Vagina (tissue), 2 donors: ENCODE data around the gene ETV4. TPM values are rescaled to one million over a fixed set of nuclear protein-coding genes. Genes with fewer than 3 reads are reported as not detected.

Experiments
- DNase-seq, 2 donors: peaks; one replicate each; pipeline ENCODE4 v3.0.0-alpha.2; 2017; ENCODE audit errors: extremely low spot score in 2 of 2
- H3K27ac ChIP-seq: fragments of 200-600 bp; sonication (generic); one replicate; pipeline ENCODE4 v1.5.1; 2019
- H3K27me3 ChIP-seq: fragments of 200-600 bp; sonication (generic); one replicate; pipeline ENCODE4 v1.5.1; 2019
- H3K36me3 ChIP-seq, 2 donors: fragments of 200-600 bp; sonication (generic); one replicate each; pipeline ENCODE4 v1.5.1; 2017 to 2019
- H3K4me1 ChIP-seq: fragments of 200-600 bp; sonication (generic); one replicate; pipeline ENCODE4 v1.5.1; 2019
- H3K4me3 ChIP-seq, 2 donors: fragments of 200-600 bp; sonication (generic); 1 replicate in 1 of 2; 2 replicates in 1 of 2; pipeline ENCODE4 v1.5.1; 2016 to 2019
- H3K9me3 ChIP-seq: fragments of 200-600 bp; sonication (generic); one replicate; pipeline ENCODE4 v1.5.1; 2019
- POLR2A ChIP-seq, 2 donors: fragments of 450-650 bp; IDR thresholded peaks; one replicate each; pipeline ENCODE4 v1.6.1; 2017; ENCODE audit warnings: antibody characterized with exemption in 2 of 2, mild to moderate bottlenecking in 2 of 2, moderate library complexity in 2 of 2
- POLR2AphosphoS5 ChIP-seq, 2 donors: sonication (generic); formaldehyde crosslinking; IDR thresholded peaks; one replicate each; pipeline ENCODE4 v1.9.0; 2017; ENCODE audit warnings: antibody characterized with exemption in 2 of 2, mild to moderate bottlenecking in 2 of 2, low read depth in 1 of 2; ENCODE audit not compliant: insufficient read depth in 1 of 2
- intact Hi-C: fragments of 100-400 bp; cut with DNase I; formaldehyde crosslinking; loops from one replicate; pipeline ENCODE4 v1.15.1; 2023
- total RNA-seq: library from RNA; depleted of rRNA; stranded (reverse); fragments of >200 nt; gene quantifications from one replicate; pipeline ENCODE4 v1.2.3, GENCODE V29; 2016
- TF ChIP-seq, protein P1 (sequence below), 3 experiments: fragments of 450-650 bp in 2 of 3; fragments of 200-600 bp in 1 of 3; sonication (generic) in 1 of 3; IDR thresholded peaks; one replicate each; pipeline ENCODE4 v1.5.1; 2017 to 2019; ENCODE audit warnings: antibody characterized with exemption in 3 of 3, mild to moderate bottlenecking in 2 of 3, moderate library complexity in 2 of 3

ETV4 gene
- total RNA-seq, 1 donor from 2014 or later, result 5.4 TPM

DNA sequence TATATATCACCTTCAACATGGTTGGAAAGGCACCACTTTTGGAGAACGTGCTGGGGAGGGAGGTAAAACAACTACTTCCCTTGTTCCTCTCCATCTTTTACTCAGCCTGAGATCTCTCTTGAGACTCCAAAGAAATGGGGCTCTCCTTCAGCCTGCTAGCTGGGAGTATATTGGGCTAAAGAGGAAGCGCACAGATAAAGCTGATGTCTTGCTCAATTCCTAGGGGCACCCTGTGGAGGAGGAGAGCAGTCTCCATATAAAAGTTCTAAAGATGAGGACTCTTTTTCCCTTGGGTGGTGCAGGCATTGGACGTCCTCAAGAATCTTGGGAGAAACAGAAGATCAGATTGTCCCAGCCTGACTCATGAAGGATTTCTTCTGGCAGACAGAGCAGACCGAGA lies 4.6 kb upstream of the ETV4 start:
- Histone ChIP-seq H3K9me3 (no peaks in the 10 kb centered on the region), H3K4me1 (peaks cover 16% of the 10 kb centered on the region), H3K36me3 (no peaks in the 10 kb centered on the region), H3K27me3 (no peaks in the 10 kb centered on the region), H3K27ac (no peak overlapping the region), H3K4me3 (no peak overlapping the region)
- DNase-seq, result no peak
- intact Hi-C loops, result no loop called here
- TF ChIP-seq, protein P1, sequence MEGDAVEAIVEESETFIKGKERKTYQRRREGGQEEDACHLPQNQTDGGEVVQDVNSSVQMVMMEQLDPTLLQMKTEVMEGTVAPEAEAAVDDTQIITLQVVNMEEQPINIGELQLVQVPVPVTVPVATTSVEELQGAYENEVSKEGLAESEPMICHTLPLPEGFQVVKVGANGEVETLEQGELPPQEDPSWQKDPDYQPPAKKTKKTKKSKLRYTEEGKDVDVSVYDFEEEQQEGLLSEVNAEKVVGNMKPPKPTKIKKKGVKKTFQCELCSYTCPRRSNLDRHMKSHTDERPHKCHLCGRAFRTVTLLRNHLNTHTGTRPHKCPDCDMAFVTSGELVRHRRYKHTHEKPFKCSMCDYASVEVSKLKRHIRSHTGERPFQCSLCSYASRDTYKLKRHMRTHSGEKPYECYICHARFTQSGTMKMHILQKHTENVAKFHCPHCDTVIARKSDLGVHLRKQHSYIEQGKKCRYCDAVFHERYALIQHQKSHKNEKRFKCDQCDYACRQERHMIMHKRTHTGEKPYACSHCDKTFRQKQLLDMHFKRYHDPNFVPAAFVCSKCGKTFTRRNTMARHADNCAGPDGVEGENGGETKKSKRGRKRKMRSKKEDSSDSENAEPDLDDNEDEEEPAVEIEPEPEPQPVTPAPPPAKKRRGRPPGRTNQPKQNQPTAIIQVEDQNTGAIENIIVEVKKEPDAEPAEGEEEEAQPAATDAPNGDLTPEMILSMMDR (IDR thresholded peaks at IDR 0.05), result no peak
- TF ChIP-seq POLR2A (IDR thresholded peaks at IDR 0.05) (no peak), POLR2AphosphoS5 (IDR thresholded peaks at IDR 0.05; ENCODE audit: insufficient read depth in 1 of 2, low read depth in 1 of 2) (no peak)

DNA sequence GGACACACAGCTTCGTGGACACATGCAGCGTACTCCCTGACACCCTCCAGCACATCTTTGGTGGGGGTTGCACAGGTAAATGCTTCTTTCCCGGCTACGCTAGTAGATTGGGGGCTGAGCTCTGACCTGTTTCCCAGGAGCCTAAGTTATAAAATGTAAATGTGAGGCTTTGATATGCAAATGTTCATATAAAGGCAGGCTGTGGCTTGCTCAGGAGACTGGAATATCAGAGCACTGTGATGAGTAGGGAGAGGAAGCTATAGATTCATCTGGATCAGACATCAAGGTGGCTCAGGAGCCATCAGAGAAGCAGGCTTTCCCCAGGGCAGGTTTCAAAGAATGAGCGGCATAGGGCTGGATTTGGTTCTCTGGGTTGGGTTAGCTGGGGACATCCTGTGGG lies 3.4 kb upstream of the ETV4 start:
- Histone ChIP-seq H3K4me3 (no peak overlapping the region), H3K27me3 (no peaks in the 10 kb centered on the region), H3K9me3 (no peaks in the 10 kb centered on the region), H3K4me1 (peaks cover 27% of the 10 kb centered on the region), H3K36me3 (no peaks in the 10 kb centered on the region), H3K27ac (no peak overlapping the region)
- no peak for TF ChIP-seq POLR2AphosphoS5 (IDR thresholded peaks at IDR 0.05; ENCODE audit: insufficient read depth in 1 of 2, low read depth in 1 of 2)
- TF ChIP-seq POLR2A (IDR thresholded peaks at IDR 0.05), result no peak
- TF ChIP-seq, protein P1 (IDR thresholded peaks at IDR 0.05), result no peak
- intact Hi-C loops, result no loop called here
- DNase-seq, result no peak

DNA sequence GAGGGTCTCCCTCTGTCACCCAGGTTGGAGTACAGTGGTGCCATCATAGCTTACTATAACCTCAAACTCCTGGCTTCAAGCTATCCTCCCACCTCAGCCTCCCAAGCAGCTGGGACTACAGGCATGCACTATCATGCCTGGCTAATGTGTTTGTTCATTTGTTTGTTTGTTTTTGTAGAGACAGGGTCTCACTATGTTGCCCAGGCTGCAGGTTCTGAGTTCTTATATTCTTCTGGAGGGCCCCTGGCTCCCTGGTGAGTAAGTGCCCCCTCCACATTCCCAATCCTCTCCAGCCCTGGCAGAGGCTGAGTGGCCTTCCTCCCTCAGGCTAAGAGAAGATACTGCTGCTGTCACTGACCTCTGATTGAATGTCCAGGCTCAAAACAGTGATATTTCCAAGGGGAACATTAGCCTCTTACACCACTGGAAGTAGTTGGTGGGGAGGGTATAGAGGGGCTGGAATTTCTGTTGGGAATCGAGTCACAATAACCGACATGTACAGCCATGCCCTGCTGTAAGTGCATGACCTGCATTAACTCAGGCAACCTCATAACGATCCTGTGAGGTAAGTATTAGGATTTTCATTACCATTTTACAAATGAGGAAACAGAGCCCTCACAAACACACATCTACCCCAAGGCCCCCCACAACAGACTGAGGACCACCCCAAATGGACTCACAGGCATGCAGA lies 2.7 kb upstream of the ETV4 start:
- intact Hi-C loops, result no loop called here
- Histone ChIP-seq H3K27ac (no peak overlapping the region), H3K4me3 (no peak overlapping the region), H3K4me1 (peaks cover 32% of the 10 kb centered on the region), H3K36me3 (no peaks in the 10 kb centered on the region), H3K27me3 (no peaks in the 10 kb centered on the region), H3K9me3 (no peaks in the 10 kb centered on the region)
- no peak for TF ChIP-seq POLR2AphosphoS5 (IDR thresholded peaks at IDR 0.05; ENCODE audit: insufficient read depth in 1 of 2, low read depth in 1 of 2)
- no peak for TF ChIP-seq POLR2A (IDR thresholded peaks at IDR 0.05)
- TF ChIP-seq, protein P1 (IDR thresholded peaks at IDR 0.05), result no peak
- DNase-seq, result no peak

DNA sequence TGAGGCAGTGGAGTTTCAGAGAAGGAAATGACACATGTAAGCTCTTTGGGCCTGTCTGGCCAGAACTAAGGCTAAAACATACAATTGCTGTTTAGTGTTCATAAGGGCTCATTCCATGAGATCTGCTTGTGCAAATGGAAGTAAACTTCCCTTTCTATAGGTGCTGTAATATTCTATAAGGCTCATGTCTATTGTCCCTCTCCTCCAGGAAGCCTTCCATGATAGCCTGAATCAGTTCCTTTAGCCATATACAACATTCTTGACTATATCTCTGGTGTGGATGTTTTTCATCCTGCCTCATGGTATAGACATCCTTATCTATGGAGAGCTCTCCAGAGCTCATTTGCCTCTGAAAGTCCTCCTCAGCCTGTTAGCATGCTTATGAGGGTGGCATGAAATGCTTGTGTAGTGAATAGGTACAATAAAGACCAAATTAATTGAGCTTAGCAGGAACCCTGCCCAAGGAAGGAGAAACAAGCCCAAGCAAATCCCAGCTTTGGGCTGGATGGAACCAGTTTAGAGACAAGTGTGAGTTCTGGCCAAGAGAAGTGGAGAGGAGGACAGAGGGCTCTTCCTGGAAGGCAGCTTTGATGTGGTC lies 1.6 kb upstream of the ETV4 start:
- DNase-seq, result no peak
- Histone ChIP-seq H3K4me1 (peaks cover 32% of the 10 kb centered on the region), H3K27ac (no peak overlapping the region), H3K9me3 (no peaks in the 10 kb centered on the region), H3K36me3 (no peaks in the 10 kb centered on the region), H3K4me3 (no peak overlapping the region), H3K27me3 (no peaks in the 10 kb centered on the region)
- TF ChIP-seq POLR2AphosphoS5 (IDR thresholded peaks at IDR 0.05; ENCODE audit: insufficient read depth in 1 of 2, low read depth in 1 of 2) (no peak), POLR2A (IDR thresholded peaks at IDR 0.05) (no peak)
- TF ChIP-seq, protein P1 (IDR thresholded peaks at IDR 0.05), result no peak
- intact Hi-C loops, result no loop called here

DNA sequence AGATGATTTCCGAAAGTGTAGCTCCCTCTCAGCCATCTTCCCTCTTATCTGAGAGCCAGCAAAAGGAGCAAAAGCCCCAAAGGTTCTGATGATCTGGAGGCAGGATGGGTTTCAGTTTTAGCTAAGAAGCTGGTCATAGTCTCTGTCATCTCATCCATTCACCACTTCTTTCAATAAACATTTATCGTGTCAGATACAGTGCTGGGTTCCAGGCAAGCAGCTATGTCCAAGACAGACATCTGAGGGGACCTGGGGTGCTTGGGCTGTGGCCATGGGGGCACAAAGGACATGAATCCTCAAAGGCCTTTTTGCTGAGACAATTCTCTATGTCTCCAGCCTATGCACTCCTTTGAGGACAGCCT lies 1.0 kb upstream of the ETV4 start:
- DNase-seq, result no peak
- Histone ChIP-seq H3K36me3 (no peaks in the 10 kb centered on the region), H3K27me3 (no peaks in the 10 kb centered on the region), H3K27ac (no peak overlapping the region), H3K4me1 (peaks cover 32% of the 10 kb centered on the region), H3K9me3 (no peaks in the 10 kb centered on the region), H3K4me3 (no peak overlapping the region)
- TF ChIP-seq POLR2A (IDR thresholded peaks at IDR 0.05), result no peak
- TF ChIP-seq, protein P1 (IDR thresholded peaks at IDR 0.05), result no peak
- TF ChIP-seq POLR2AphosphoS5 (IDR thresholded peaks at IDR 0.05; ENCODE audit: insufficient read depth in 1 of 2, low read depth in 1 of 2), result no peak
- intact Hi-C loops, result no loop called here
